Measurements from ENCODE around the gene SIPA1L2. TPM values are rescaled to one million over a fixed set of nuclear protein-coding genes. Genes with fewer than 3 reads are reported as not detected.

SIPA1L2 gene
- total RNA-seq, 1 donor from 2014 or later = 48.9 TPM

- Histone ChIP-seq H3K27ac (no peak overlapping the region), H3K4me3 (no peak overlapping the region), H3K27me3 (no peaks in the 10 kb centered on the region), H3K9me3 (no peaks in the 10 kb centered on the region), H3K4me1 (peaks cover 35% of the 10 kb centered on the region), H3K36me3 (no peaks in the 10 kb centered on the region)
- DNase-seq (ENCODE audit: extremely low spot score in 2 of 2) = no peak
- TF ChIP-seq CTCF (IDR thresholded peaks at IDR 0.05) (no peak), POLR2A (IDR thresholded peaks at IDR 0.05) (no peak), POLR2AphosphoS5 (IDR thresholded peaks at IDR 0.05; ENCODE audit: insufficient read depth in 1 of 2, low read depth in 1 of 2) (no peak)
- intact Hi-C loops (cut with DNase I) = no loop called here
Measured at GRCh38 chr1:232591344-232591743, 38.6 kb downstream of the SIPA1L2 start.

GRCh38 chr1:232590744-232591082 is 39.2 kb downstream of the SIPA1L2 start:
- H3K27ac ChIP-seq = no peak overlapping the region
- no peak for DNase-seq (ENCODE audit: extremely low spot score in 2 of 2)
- TF ChIP-seq POLR2A (IDR thresholded peaks at IDR 0.05) (no peak), CTCF (IDR thresholded peaks at IDR 0.05) (no peak), POLR2AphosphoS5 (IDR thresholded peaks at IDR 0.05; ENCODE audit: insufficient read depth in 1 of 2, low read depth in 1 of 2) (no peak)
- no peak overlapping the region for H3K4me3 ChIP-seq
- no peaks in the 10 kb centered on the region for H3K27me3 ChIP-seq
- H3K4me1 ChIP-seq = peaks cover 35% of the 10 kb centered on the region
- no peaks in the 10 kb centered on the region for H3K36me3 ChIP-seq
- no peaks in the 10 kb centered on the region for H3K9me3 ChIP-seq
- intact Hi-C loops (cut with DNase I) = no loop called here

DNA sequence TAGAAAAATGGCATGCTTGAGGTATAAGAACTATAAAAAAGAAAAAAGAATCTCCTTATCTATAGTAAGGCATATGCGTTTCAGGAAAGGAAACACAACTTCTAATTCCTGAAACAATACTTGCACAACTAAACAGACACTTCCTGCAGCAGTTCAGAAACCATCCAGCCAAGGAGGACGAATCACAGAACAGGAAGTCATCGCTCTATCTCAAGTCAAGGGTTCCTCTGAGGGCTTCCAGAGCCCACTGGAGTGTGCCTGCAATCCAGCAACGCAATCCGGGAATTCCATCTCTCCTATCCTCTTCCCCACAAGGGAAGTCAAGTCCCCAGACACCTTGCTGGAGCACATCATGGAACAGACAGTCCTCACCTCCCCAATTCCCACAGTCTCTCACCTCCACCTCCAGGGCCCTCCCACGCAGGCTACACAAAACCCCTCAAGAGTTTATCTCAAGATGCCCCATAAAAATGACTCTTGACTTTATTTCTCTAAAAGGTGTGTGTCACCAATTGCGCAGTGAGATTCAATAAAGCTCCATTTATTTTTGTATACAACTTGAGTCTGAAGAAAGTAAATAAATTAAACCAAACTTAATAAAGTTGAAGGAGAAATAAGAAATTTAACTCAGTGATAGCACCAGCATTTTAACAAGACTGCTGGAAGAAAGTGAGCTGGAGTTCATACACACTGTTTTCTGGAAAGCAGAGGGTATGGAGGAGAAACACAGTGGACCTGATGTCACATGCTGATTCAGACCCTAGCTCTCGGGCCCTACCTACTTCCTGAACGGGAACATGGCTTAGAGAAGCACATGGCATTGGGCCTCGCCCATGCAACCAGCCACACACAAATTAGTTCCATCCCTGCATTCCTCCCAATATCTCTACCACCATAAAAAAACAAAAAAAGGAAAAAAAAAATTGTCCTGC is 39.9 kb downstream of the SIPA1L2 start:
- no peaks in the 10 kb centered on the region for H3K36me3 ChIP-seq
- no peaks in the 10 kb centered on the region for H3K9me3 ChIP-seq
- TF ChIP-seq CTCF (IDR thresholded peaks at IDR 0.05) (no peak), POLR2A (IDR thresholded peaks at IDR 0.05) (no peak), POLR2AphosphoS5 (IDR thresholded peaks at IDR 0.05; ENCODE audit: insufficient read depth in 1 of 2, low read depth in 1 of 2) (no peak)
- H3K27ac ChIP-seq = no peak overlapping the region
- no peak for DNase-seq (ENCODE audit: extremely low spot score in 2 of 2)
- H3K27me3 ChIP-seq = no peaks in the 10 kb centered on the region
- H3K4me1 ChIP-seq = peaks cover 35% of the 10 kb centered on the region
- intact Hi-C loops (cut with DNase I) = no loop called here
- no peak overlapping the region for H3K4me3 ChIP-seq

DNA sequence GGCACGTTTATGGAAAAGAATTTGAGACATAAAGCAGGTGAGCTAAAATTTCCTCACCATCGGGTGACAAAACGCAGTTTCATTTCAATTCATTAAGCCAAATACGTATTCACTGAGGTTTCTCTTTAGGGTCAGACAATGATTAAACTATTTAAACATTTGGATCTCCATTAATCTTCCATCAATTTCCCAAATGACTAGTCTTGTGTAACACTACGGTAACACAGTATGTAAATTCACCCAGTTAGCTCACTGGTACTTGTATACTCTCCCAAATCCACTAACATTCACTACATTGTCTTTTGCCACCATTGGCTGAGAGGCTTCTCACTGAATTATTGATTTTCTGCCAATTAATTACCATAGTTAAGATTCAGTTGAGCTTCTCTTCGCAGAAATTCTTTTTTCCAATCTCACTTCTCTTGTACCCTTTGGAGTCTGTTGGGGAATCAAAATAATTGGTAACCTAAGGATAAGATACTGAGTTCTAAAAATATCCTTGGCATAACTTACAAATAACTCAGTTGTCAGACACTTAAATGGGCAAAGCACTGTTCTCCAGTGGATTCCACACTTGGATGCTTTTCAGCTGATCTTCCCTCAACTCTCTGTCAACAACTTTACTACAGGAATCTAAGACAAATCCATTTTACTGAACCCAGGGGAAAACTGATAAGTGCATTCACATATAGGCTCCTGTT is 40.7 kb downstream of the SIPA1L2 start:
- H3K4me1 ChIP-seq = peaks cover 28% of the 10 kb centered on the region
- H3K27ac ChIP-seq = no peak overlapping the region

More for the DNA sequence above, 40.7 kb downstream of the SIPA1L2 start:
- no peak for TF ChIP-seq CTCF (IDR thresholded peaks at IDR 0.05)
- no peak for TF ChIP-seq POLR2AphosphoS5 (IDR thresholded peaks at IDR 0.05; ENCODE audit: insufficient read depth in 1 of 2, low read depth in 1 of 2)
- no peak for TF ChIP-seq POLR2A (IDR thresholded peaks at IDR 0.05)
- no peaks in the 10 kb centered on the region for H3K36me3 ChIP-seq
- H3K27me3 ChIP-seq = no peaks in the 10 kb centered on the region
- no peak for DNase-seq (ENCODE audit: extremely low spot score in 2 of 2)
- H3K9me3 ChIP-seq = no peaks in the 10 kb centered on the region
- intact Hi-C loops (cut with DNase I) = no loop called here
- no peak overlapping the region for H3K4me3 ChIP-seq

All from vagina (tissue), 2 donors.